ENCODE results near the gene TMEM217.
A peak's percentile ranks its signal among the peaks of the same experiment; 100 is the strongest.

The TMEM217 gene

DNA sequence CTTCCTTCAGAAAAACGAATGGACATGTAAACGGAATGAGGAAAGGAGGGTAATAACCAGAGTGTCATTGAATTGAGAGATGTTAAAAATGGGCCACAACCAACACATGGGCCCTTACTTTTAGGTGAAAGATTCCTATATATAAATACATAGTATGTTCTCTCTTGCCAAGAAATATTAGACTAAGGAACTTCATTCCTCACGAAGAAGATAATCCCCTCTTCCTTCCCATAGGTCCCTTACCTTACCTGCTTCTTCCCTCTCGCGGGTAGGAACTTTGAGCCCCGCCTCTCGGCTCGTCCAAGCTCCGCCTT, 667 bp downstream of the TMEM217 start:
- H3K4me1 ChIP-seq (ENCODE audit: control insufficient read depth, insufficient read depth, low read length): peaks cover 13% of the 10 kb centered on the region
- no peaks in the 10 kb centered on the region for H3K36me3 ChIP-seq (ENCODE audit: control insufficient read depth, insufficient read depth, low read length)
- peak overlapping the region; percentile 100 for H3K9ac ChIP-seq (ENCODE audit: low read length)
- no peaks in the 10 kb centered on the region for H3K9me3 ChIP-seq (ENCODE audit: control insufficient read depth, low read length)
- H3K27me3 ChIP-seq (ENCODE audit: control insufficient read depth, insufficient read depth, low read length): no peaks in the 10 kb centered on the region
- H3K4me3 ChIP-seq (ENCODE audit: low read length): no peak overlapping the region

DNA sequence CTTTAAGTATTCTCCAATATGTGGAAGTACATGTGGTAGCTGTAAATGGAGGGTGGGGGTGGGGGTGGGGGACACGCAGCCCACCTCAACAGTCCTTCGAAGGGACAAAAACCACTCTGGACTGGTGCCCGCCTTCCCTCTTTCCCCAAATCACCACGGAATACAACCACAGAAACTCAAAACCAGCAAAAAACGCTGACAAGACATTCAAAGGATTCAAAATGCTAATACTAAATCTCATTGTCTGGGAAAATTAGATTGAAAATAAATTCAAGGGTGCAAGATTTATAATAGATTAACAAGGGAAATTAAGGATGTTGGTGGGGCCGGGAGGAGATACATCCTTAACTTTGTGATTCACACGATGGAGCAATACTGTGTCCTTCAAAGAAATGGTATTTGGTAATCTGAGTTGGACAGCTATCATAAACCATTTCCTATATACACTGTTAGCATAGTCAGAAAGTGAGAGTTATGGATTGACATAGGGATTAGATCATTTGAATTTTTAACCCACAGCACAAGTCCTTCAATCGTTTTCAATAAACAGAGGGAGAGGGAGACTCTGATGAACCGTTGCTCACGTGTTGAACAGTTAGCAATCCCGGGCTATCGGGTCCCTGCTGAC, 1.1 kb downstream of the TMEM217 start:
- Histone ChIP-seq H3K27me3 (ENCODE audit: control insufficient read depth, insufficient read depth, low read length) (no peaks in the 10 kb centered on the region), H3K9ac (ENCODE audit: low read length) (peak overlapping the region; percentile 100), H3K4me3 (ENCODE audit: low read length) (no peak overlapping the region), H3K36me3 (ENCODE audit: control insufficient read depth, insufficient read depth, low read length) (no peaks in the 10 kb centered on the region), H3K9me3 (ENCODE audit: control insufficient read depth, low read length) (no peaks in the 10 kb centered on the region), H3K4me1 (ENCODE audit: control insufficient read depth, insufficient read depth, low read length) (peaks cover 11% of the 10 kb centered on the region)

- no peak overlapping the region for H3K4me3 ChIP-seq (ENCODE audit: low read length)
- H3K4me1 ChIP-seq (ENCODE audit: control insufficient read depth, insufficient read depth, low read length): peaks cover 11% of the 10 kb centered on the region
- no peaks in the 10 kb centered on the region for H3K9me3 ChIP-seq (ENCODE audit: control insufficient read depth, low read length)
- H3K27me3 ChIP-seq (ENCODE audit: control insufficient read depth, insufficient read depth, low read length): no peaks in the 10 kb centered on the region
- H3K9ac ChIP-seq (ENCODE audit: low read length): no peak overlapping the region
- H3K36me3 ChIP-seq (ENCODE audit: control insufficient read depth, insufficient read depth, low read length): no peaks in the 10 kb centered on the region
Measured at GRCh38 chr6:37254881-37255280, 3.1 kb downstream of the TMEM217 start.

GRCh38 chr6:37253486-37254007, 4.4 kb downstream of the TMEM217 start:
- Histone ChIP-seq H3K4me3 (ENCODE audit: low read length) (no peak overlapping the region), H3K4me1 (ENCODE audit: control insufficient read depth, insufficient read depth, low read length) (peaks cover 2% of the 10 kb centered on the region), H3K27me3 (ENCODE audit: control insufficient read depth, insufficient read depth, low read length) (no peaks in the 10 kb centered on the region), H3K9ac (ENCODE audit: low read length) (no peak overlapping the region), H3K36me3 (ENCODE audit: control insufficient read depth, insufficient read depth, low read length) (no peaks in the 10 kb centered on the region), H3K9me3 (ENCODE audit: control insufficient read depth, low read length) (no peaks in the 10 kb centered on the region)

GRCh38 chr6:37251211-37251780, 6.6 kb downstream of the TMEM217 start:
- Histone ChIP-seq H3K4me3 (ENCODE audit: low read length) (no peak overlapping the region), H3K36me3 (ENCODE audit: control insufficient read depth, insufficient read depth, low read length) (no peaks in the 10 kb centered on the region), H3K9ac (ENCODE audit: low read length) (no peak overlapping the region), H3K4me1 (ENCODE audit: control insufficient read depth, insufficient read depth, low read length) (no peaks in the 10 kb centered on the region), H3K27me3 (ENCODE audit: control insufficient read depth, insufficient read depth, low read length) (no peaks in the 10 kb centered on the region), H3K9me3 (ENCODE audit: control insufficient read depth, low read length) (no peaks in the 10 kb centered on the region)

- H3K4me1 ChIP-seq (ENCODE audit: control insufficient read depth, insufficient read depth, low read length): peaks cover 27% of the 10 kb centered on the region
- no peak overlapping the region for H3K9ac ChIP-seq (ENCODE audit: low read length)
- no peaks in the 10 kb centered on the region for H3K36me3 ChIP-seq (ENCODE audit: control insufficient read depth, insufficient read depth, low read length)
- no peaks in the 10 kb centered on the region for H3K27me3 ChIP-seq (ENCODE audit: control insufficient read depth, insufficient read depth, low read length)
- H3K9me3 ChIP-seq (ENCODE audit: control insufficient read depth, low read length): no peaks in the 10 kb centered on the region
- H3K4me3 ChIP-seq (ENCODE audit: low read length): no peak overlapping the region
Measured at GRCh38 chr6:37244430-37245310, 13.3 kb downstream of the TMEM217 start.

DNA sequence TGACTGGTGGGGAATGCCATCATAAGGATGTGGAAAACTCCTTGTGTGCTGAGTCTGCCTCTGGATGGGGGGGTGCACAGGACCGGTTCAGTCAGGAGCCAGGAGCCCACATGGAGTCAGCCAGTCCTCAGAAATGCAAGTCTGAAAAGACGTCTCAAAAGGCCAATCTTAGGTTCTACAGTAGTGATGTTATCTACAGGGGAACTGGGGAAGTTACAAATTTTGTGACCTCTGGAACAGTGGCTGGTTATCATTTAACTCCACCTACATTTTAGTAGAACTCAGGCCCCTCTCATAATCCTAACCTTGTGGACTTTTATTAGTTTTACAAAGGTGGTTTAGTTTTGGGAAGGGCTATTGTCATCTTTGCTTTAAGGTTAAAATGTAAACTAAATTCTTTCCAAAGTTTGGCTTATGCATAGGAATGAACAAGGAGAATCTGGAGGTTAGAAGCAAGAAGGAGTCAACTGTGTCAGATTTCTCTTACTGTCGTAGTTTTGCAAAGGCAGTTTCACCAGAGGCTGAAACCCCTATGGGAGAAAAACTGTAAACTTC, 14.1 kb downstream of the TMEM217 start:
- H3K4me3 ChIP-seq (ENCODE audit: low read length): no peak overlapping the region
- no peaks in the 10 kb centered on the region for H3K36me3 ChIP-seq (ENCODE audit: control insufficient read depth, insufficient read depth, low read length)
- no peak overlapping the region for H3K9ac ChIP-seq (ENCODE audit: low read length)
- peaks cover 29% of the 10 kb centered on the region for H3K4me1 ChIP-seq (ENCODE audit: control insufficient read depth, insufficient read depth, low read length)
- no peaks in the 10 kb centered on the region for H3K27me3 ChIP-seq (ENCODE audit: control insufficient read depth, insufficient read depth, low read length)
- H3K9me3 ChIP-seq (ENCODE audit: control insufficient read depth, low read length): no peaks in the 10 kb centered on the region

DNA sequence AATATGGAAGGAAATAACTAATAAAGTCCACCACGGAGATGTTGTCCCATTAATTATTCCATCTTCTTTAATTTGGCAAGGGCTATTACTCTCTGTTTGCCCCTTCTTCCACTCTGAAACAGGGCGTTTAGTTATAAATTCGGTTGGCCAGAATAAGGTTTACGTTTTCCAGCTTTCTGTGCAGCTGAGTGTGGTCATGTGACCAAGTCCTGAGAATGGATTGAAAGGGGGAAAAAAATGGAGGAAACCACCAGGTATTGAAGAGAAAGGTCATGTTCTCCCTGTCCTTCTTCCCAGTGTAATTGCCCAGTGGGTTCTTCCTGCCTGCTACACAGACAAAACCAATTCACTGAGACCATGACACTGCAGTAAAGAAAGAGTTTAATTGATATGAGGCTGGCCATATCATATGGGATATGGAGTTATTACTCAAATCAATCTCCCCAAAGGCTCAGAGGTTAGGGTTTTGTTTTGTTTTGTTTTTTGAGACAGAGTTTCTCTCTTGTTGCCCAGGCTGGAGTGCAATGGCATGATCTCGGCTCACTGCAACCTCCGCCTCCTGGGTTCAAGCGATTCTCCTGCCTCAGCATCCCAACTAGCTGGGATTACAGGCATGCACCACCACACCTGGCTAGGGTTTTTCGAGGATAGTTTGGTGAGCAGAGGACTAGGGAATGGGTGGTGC, 14.7 kb downstream of the TMEM217 start:
- Histone ChIP-seq H3K4me1 (ENCODE audit: control insufficient read depth, insufficient read depth, low read length) (peaks cover 29% of the 10 kb centered on the region), H3K27me3 (ENCODE audit: control insufficient read depth, insufficient read depth, low read length) (no peaks in the 10 kb centered on the region), H3K4me3 (ENCODE audit: low read length) (no peak overlapping the region), H3K36me3 (ENCODE audit: control insufficient read depth, insufficient read depth, low read length) (no peaks in the 10 kb centered on the region), H3K9me3 (ENCODE audit: control insufficient read depth, low read length) (no peaks in the 10 kb centered on the region), H3K9ac (ENCODE audit: low read length) (no peak overlapping the region)

DNA sequence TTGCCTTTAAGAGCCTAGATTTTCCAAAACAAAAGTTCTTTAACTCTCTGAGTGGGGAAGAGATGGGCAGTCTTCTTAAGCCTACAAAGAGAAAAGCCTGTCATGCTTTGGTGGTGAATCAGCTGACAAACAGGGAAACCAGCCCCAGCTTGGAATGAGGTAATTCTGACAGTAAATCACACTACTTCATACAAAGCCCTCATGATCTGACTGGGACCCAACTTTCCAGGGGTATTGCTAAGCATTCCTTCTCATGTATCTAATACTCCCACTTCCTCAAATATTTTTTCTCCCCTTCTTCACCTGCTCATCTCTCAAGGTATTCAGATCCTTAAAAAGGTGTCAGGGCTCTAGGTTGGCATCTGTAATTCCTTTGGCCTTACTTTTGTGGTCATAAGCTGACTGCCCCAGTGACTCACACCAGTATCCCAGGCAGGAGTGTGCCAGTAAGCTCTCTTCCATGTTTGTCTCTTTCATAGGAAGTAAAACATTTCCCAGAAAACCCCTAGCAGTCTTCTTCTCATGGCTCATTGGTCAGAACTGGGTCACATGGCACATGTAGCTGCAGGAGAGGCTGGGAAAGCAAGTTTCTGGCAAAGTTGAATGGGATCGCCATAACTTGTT, 15.4 kb downstream of the TMEM217 start:
- Histone ChIP-seq H3K9ac (ENCODE audit: low read length) (no peak overlapping the region), H3K27me3 (ENCODE audit: control insufficient read depth, insufficient read depth, low read length) (no peaks in the 10 kb centered on the region), H3K9me3 (ENCODE audit: control insufficient read depth, low read length) (no peaks in the 10 kb centered on the region), H3K4me1 (ENCODE audit: control insufficient read depth, insufficient read depth, low read length) (peaks cover 29% of the 10 kb centered on the region), H3K4me3 (ENCODE audit: low read length) (no peak overlapping the region), H3K36me3 (ENCODE audit: control insufficient read depth, insufficient read depth, low read length) (no peaks in the 10 kb centered on the region)

- peaks cover 29% of the 10 kb centered on the region for H3K4me1 ChIP-seq (ENCODE audit: control insufficient read depth, insufficient read depth, low read length)
- no peak overlapping the region for H3K9ac ChIP-seq (ENCODE audit: low read length)
- no peaks in the 10 kb centered on the region for H3K9me3 ChIP-seq (ENCODE audit: control insufficient read depth, low read length)
- no peak overlapping the region for H3K4me3 ChIP-seq (ENCODE audit: low read length)
- no peaks in the 10 kb centered on the region for H3K36me3 ChIP-seq (ENCODE audit: control insufficient read depth, insufficient read depth, low read length)
- H3K27me3 ChIP-seq (ENCODE audit: control insufficient read depth, insufficient read depth, low read length): no peaks in the 10 kb centered on the region
Measured at GRCh38 chr6:37241775-37242428, 16.0 kb downstream of the TMEM217 start.

DNA sequence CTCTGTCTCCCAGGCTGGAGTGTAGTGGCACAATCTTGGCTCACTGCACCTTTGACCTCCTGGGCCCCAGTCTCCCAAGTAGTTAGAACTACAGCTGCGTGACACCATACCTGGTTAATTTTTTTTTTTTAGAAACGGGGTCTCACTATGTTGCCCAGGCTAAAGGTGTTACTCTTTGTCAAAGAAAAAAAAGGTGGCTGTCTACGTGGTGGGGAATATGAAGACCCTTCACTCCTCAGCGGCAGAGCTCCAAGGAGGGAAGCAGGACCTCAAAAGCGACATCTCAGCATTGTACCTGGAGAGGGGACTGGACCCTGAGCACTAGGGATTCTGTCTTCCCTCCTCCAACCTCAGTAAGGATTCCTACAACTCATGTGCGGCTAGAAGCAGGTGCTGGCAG, 16.8 kb downstream of the TMEM217 start:
- H3K4me1 ChIP-seq (ENCODE audit: control insufficient read depth, insufficient read depth, low read length): peaks cover 29% of the 10 kb centered on the region
- H3K36me3 ChIP-seq (ENCODE audit: control insufficient read depth, insufficient read depth, low read length): no peaks in the 10 kb centered on the region
- no peak overlapping the region for H3K9ac ChIP-seq (ENCODE audit: low read length)
- H3K4me3 ChIP-seq (ENCODE audit: low read length): no peak overlapping the region
- no peaks in the 10 kb centered on the region for H3K9me3 ChIP-seq (ENCODE audit: control insufficient read depth, low read length)
- H3K27me3 ChIP-seq (ENCODE audit: control insufficient read depth, insufficient read depth, low read length): no peaks in the 10 kb centered on the region

All from mucosa of stomach (tissue), 1 donor.